ENCODE results near the gene PRKCE.

GRCh38 chr2:46045888-46046287 lies 394.4 kb downstream of the PRKCE start:
- TF ChIP-seq CTCF (IDR thresholded peaks at IDR 0.05) = no peak
- no peak for TF ChIP-seq POLR2A (IDR thresholded peaks at IDR 0.05)
